SU-DHL-6 (cell line): Measurements from ENCODE around the gene ARMH4.

Source experiments
- H2AFZ ChIP-seq: fragments of 200-600 bp; sonication (generic); 2 replicates; pipeline ENCODE4 v1.6.1; 2014; ENCODE audit warnings: low read depth, mild to moderate bottlenecking, moderate library complexity, mixed read lengths, antibody characterized with exemption, low read length; ENCODE audit not compliant: severe bottlenecking
- H3F3A ChIP-seq: fragments of 200-600 bp; shearing (Covaris generic); 2 replicates; pipeline ENCODE4 v1.6.0; 2016; ENCODE audit warnings: antibody characterized with exemption, mild to moderate bottlenecking; ENCODE audit not compliant: insufficient read depth
- H3K27ac ChIP-seq: fragments of 200-600 bp; sonication (generic); 2 replicates; pipeline ENCODE4 v1.5.1; 2016; ENCODE audit warnings: low read depth, mild to moderate bottlenecking, low read length, moderate library complexity, mixed read lengths
- H3K27me3 ChIP-seq: fragments of 200-600 bp; sonication (generic), shearing (Covaris generic); 2 replicates; pipeline ENCODE4 v1.6.0; 2014; ENCODE audit warnings: mild to moderate bottlenecking, low read length
- H3K36me3 ChIP-seq: fragments of 200-600 bp; sonication (generic); 2 replicates; pipeline ENCODE4 v1.6.1; 2014; ENCODE audit warnings: mild to moderate bottlenecking, low read length, mixed read lengths
- H3K4me2 ChIP-seq: fragments of 300-600, 200-600 bp; shearing (Covaris generic), sonication (generic); 2 replicates; pipeline ENCODE4 v1.6.0; 2014; ENCODE audit warnings: low read length, low read depth, mild to moderate bottlenecking; ENCODE audit not compliant: poor library complexity, severe bottlenecking
- H3K4me3 ChIP-seq: fragments of 200-600 bp; sonication (generic); 2 replicates; pipeline ENCODE4 v1.5.1; 2014; ENCODE audit warnings: antibody characterized with exemption, low read length, mild to moderate bottlenecking, mixed read lengths; ENCODE audit not compliant: insufficient read depth, poor library complexity, severe bottlenecking
- H3K79me2 ChIP-seq: fragments of 200-600 bp; sonication (generic); 2 replicates; pipeline ENCODE4 v1.6.1; 2014; ENCODE audit warnings: mild to moderate bottlenecking, low read length, moderate library complexity; ENCODE audit not compliant: insufficient read depth
- H3K9ac ChIP-seq: fragments of 200-600 bp; sonication (generic); 2 replicates; pipeline ENCODE4 v1.7.0; 2014; ENCODE audit warnings: mild to moderate bottlenecking, low read length
- H3K9me2 ChIP-seq: fragments of 200-600 bp; sonication (generic); replicated peaks from 2 replicates; pipeline ENCODE4 v1.6.1; 2014; ENCODE audit warnings: low read length; ENCODE audit not compliant: insufficient read depth
- H3K9me3 ChIP-seq: fragments of 200-600 bp; sonication (generic); 2 replicates; pipeline ENCODE4 v1.6.1; 2014; ENCODE audit warnings: low read length, mixed read lengths; ENCODE audit not compliant: insufficient read depth
- H4K20me1 ChIP-seq: fragments of 200-600 bp; sonication (generic); 2 replicates; pipeline ENCODE4 v1.6.1; 2014; ENCODE audit warnings: low read depth, mild to moderate bottlenecking, antibody characterized with exemption, low read length, moderate library complexity, mixed read lengths
- EZH2phosphoT487 ChIP-seq: fragments of 200-600 bp; sonication (generic), shearing (Covaris generic); conservative IDR thresholded peaks from 2 replicates; pipeline ENCODE4 v1.6.1; 2018; ENCODE audit warnings: mild to moderate bottlenecking, antibody characterized with exemption, low read length, moderate library complexity, mixed read lengths
- TF ChIP-seq, protein P1 (sequence below): fragments of 200-600 bp; sonication (generic); IDR thresholded peaks from one replicate; pipeline ENCODE4 v1.5.1; 2017; ENCODE audit warnings: antibody characterized with exemption, mild to moderate bottlenecking, low read length, moderate library complexity; ENCODE audit not compliant: insufficient read depth, poor library complexity, severe bottlenecking

The ARMH4 gene

GRCh38 chr14:58096731-58097130, 55.3 kb downstream of the ARMH4 start:
- TF ChIP-seq, protein P1, sequence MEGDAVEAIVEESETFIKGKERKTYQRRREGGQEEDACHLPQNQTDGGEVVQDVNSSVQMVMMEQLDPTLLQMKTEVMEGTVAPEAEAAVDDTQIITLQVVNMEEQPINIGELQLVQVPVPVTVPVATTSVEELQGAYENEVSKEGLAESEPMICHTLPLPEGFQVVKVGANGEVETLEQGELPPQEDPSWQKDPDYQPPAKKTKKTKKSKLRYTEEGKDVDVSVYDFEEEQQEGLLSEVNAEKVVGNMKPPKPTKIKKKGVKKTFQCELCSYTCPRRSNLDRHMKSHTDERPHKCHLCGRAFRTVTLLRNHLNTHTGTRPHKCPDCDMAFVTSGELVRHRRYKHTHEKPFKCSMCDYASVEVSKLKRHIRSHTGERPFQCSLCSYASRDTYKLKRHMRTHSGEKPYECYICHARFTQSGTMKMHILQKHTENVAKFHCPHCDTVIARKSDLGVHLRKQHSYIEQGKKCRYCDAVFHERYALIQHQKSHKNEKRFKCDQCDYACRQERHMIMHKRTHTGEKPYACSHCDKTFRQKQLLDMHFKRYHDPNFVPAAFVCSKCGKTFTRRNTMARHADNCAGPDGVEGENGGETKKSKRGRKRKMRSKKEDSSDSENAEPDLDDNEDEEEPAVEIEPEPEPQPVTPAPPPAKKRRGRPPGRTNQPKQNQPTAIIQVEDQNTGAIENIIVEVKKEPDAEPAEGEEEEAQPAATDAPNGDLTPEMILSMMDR = no peak
- TF ChIP-seq EZH2phosphoT487 = no peak
- Histone ChIP-seq H4K20me1 (no peaks in the 10 kb centered on the region), H3F3A (no peaks in the 10 kb centered on the region)

DNA sequence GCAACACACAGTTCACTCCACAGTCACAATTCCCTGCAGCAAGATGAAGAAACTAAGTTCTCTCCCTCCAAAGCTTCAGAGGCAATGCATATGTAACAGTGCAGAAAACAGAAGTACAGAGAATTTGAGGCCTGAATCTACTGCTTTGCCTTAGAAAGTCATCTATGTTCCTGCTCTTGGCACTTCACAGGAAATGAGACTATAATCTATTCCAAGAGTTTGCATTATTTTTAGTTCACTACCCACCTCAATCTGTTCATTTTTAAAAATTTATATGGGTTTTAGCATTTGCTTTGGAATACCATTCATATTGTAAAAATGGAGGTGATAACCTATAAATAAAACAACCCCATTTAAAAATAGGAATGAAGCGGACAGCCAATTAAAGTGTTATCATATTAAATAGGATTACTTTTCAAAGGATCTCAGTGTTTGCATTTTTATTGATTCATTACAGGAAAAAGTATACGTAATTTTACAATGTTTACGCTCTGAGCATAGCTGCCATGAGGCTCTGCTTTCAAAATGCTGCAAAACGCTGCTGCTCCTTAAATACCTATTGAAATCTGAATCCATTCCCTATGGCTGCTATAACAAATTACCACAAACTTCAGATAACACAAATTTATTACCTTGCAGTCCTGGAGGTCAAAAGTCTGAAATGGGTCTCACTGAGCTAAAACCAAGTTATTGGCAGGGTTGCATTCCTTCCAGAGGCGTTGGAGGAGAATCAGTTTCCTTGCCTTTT, 60.0 kb downstream of the ARMH4 start:
- H3K9me3 ChIP-seq = no peaks in the 10 kb centered on the region
- H3K9ac ChIP-seq = no peak overlapping the region
- H3F3A ChIP-seq = no peaks in the 10 kb centered on the region
- TF ChIP-seq, protein P1 = no peak
- no peak for TF ChIP-seq EZH2phosphoT487
- H3K27ac ChIP-seq = no peak overlapping the region
- H3K79me2 ChIP-seq = no peaks in the 10 kb centered on the region
- no peaks in the 10 kb centered on the region for H3K9me2 ChIP-seq
- H3K4me3 ChIP-seq = no peak overlapping the region
- no peak overlapping the region for H2AFZ ChIP-seq
- no peak overlapping the region for H3K4me2 ChIP-seq
- no peaks in the 10 kb centered on the region for H3K27me3 ChIP-seq
- no peaks in the 10 kb centered on the region for H4K20me1 ChIP-seq
- no peaks in the 10 kb centered on the region for H3K36me3 ChIP-seq

More at GRCh38 chr14:58096731-58097130, 55.3 kb downstream of the ARMH4 start:
- Histone ChIP-seq H3K27me3 (no peaks in the 10 kb centered on the region), H3K9me3 (no peaks in the 10 kb centered on the region), H3K4me3 (no peak overlapping the region), H3K79me2 (no peaks in the 10 kb centered on the region), H3K9me2 (no peaks in the 10 kb centered on the region), H3K27ac (no peak overlapping the region), H3K9ac (no peak overlapping the region), H3K36me3 (no peaks in the 10 kb centered on the region), H3K4me2 (no peak overlapping the region), H2AFZ (no peak overlapping the region)

- Histone ChIP-seq H4K20me1 (no peaks in the 10 kb centered on the region), H3K9ac (no peak overlapping the region), H3K9me2 (no peaks in the 10 kb centered on the region), H3K27ac (no peak overlapping the region), H3F3A (no peaks in the 10 kb centered on the region), H3K36me3 (no peaks in the 10 kb centered on the region), H3K4me2 (no peak overlapping the region), H3K9me3 (no peaks in the 10 kb centered on the region), H3K4me3 (no peak overlapping the region), H3K27me3 (no peaks in the 10 kb centered on the region), H3K79me2 (no peaks in the 10 kb centered on the region), H2AFZ (no peak overlapping the region)
- TF ChIP-seq EZH2phosphoT487 = no peak
- TF ChIP-seq, protein P1 = no peak
Observed at GRCh38 chr14:58089612-58090011, 62.4 kb downstream of the ARMH4 start.
